Astrocyte (in vitro differentiated cells and primary cell): ENCODE measurements around the gene SCRN1.

Experiments
- EZH2 ChIP-seq: IDR thresholded peaks from 2 replicates; pipeline ENCODE4 v1.6.1; 2012; ENCODE audit warnings: mild to moderate bottlenecking, low read length, inconsistent platforms; ENCODE audit not compliant: insufficient read depth
- TF ChIP-seq, protein P1 (sequence below): IDR thresholded peaks from 2 replicates; pipeline ENCODE4 v1.5.1; 2011; ENCODE audit warnings: low read depth, mild to moderate bottlenecking, inconsistent platforms, low read length, moderate library complexity; ENCODE audit not compliant: insufficient read depth

DNA sequence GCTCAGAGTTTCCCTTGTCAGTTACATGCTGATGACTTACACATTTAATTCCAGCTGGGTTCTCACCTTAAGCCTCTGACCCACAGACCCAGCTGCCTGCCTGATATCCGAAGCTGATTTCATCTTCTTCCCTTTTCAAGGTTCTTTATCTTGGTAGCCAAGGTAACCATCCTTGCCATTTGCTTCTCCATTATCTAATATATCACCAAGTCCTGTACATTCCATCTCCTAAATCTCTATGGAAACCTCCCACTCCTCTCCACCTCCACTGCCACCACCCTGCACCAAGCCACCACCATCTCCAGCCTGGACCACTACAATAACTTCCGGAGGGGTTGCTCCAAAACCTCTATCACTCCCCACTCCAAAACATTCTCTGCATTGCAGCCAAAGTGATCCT lies 19.9 kb downstream of the SCRN1 start:
- no peak for TF ChIP-seq EZH2
- TF ChIP-seq, protein P1, sequence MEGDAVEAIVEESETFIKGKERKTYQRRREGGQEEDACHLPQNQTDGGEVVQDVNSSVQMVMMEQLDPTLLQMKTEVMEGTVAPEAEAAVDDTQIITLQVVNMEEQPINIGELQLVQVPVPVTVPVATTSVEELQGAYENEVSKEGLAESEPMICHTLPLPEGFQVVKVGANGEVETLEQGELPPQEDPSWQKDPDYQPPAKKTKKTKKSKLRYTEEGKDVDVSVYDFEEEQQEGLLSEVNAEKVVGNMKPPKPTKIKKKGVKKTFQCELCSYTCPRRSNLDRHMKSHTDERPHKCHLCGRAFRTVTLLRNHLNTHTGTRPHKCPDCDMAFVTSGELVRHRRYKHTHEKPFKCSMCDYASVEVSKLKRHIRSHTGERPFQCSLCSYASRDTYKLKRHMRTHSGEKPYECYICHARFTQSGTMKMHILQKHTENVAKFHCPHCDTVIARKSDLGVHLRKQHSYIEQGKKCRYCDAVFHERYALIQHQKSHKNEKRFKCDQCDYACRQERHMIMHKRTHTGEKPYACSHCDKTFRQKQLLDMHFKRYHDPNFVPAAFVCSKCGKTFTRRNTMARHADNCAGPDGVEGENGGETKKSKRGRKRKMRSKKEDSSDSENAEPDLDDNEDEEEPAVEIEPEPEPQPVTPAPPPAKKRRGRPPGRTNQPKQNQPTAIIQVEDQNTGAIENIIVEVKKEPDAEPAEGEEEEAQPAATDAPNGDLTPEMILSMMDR, result no peak
